A549 (cell line): ENCODE measurements around the gene PLEKHB1. TPM values are rescaled to one million over a fixed set of nuclear protein-coding genes. Genes with fewer than 3 reads are reported as not detected.

Experiments
- ATAC-seq, 2 experiments: fragments of 200-7000 bp in 1 of 2; fragments of >200 bp in 1 of 2; cut with Nextera tagmentation in 1 of 2; cut with Tn5 transposase in 1 of 2; 3 replicates each; pipeline versions ENCODE4 v1.8.0 to v1.9.1; 2018 to 2020; ENCODE audit warnings: mild to moderate bottlenecking in 1 of 2, moderate library complexity in 1 of 2
- CTCF ChIA-PET: fragments of 300-600 bp; sonication (Branson Sonifier 250); formaldehyde crosslinking; extraction: SDS; loops from one replicate; lab custom pipeline; 2021; ENCODE audit warnings: antibody characterized with exemption, inconsistent platforms; lab: Yijun Ruan, JAX
- POLR2A ChIA-PET: fragments of 350-600 bp; formaldehyde crosslinking; extraction: SDS; loops from one replicate; lab custom pipeline; 2021; ENCODE audit warnings: antibody characterized with exemption, inconsistent platforms; lab: Yijun Ruan, JAX
- DNase-seq, 2 experiments: peaks; one replicate each; pipeline versions ENCODE4 v3.0.0 to v3.0.0-alpha.2; 2011 to 2016; ENCODE audit warnings: low read depth in 1 of 2, low spot score in 1 of 2
- FAIRE-seq: peaks from 2 replicates; lab custom pipeline; 2011; peaks lifted over from hg19 to GRCh38; lab: Jason Lieb, UNC
- H3K27ac ChIP-seq, 2 experiments: fragments of >200 bp; sonication (Bioruptor Twin); formaldehyde crosslinking; 3 replicates each; pipeline ENCODE4 v1.5.1; 2016 to 2017
- H3K4me1 ChIP-seq: fragments of >200 bp; sonication (Bioruptor Twin); formaldehyde crosslinking; 3 replicates; pipeline ENCODE4 v1.6.1; 2016
- H3K4me2 ChIP-seq: fragments of >200 bp; sonication (Bioruptor Twin); formaldehyde crosslinking; 3 replicates; pipeline ENCODE4 v1.6.1; 2016
- H3K4me3 ChIP-seq: fragments of >200 bp; sonication (Bioruptor Twin); formaldehyde crosslinking; 3 replicates; pipeline ENCODE4 v1.5.1; 2016
- H3K9me3 ChIP-seq: fragments of >200 bp; sonication (Bioruptor Twin); formaldehyde crosslinking; 3 replicates; pipeline ENCODE4 v1.6.1; 2016
- BCL3 ChIP-seq: fragments of >200 bp; sonication (Bioruptor Twin); formaldehyde crosslinking; IDR thresholded peaks from 3 replicates; pipeline ENCODE4 v1.6.1; 2016
- CEBPB ChIP-seq, 2 experiments: fragments of >200 bp in 1 of 2; sonication (Bioruptor Twin) in 1 of 2; formaldehyde crosslinking in 1 of 2; IDR thresholded peaks; 2 replicates each; pipeline ENCODE4 v1.6.1; 2012 to 2016
- EHMT2 ChIP-seq: fragments of 200-600 bp; sonication (generic); IDR thresholded peaks from 2 replicates; pipeline ENCODE4 v1.6.1; 2016; ENCODE audit warnings: antibody characterized with exemption, low read depth, mild to moderate bottlenecking, moderate library complexity
- GATA3 ChIP-seq: IDR thresholded peaks from 2 replicates; pipeline ENCODE4 v1.6.1; 2012; ENCODE audit warnings: borderline replicate concordance
- HDAC2 ChIP-seq: fragments of 200-600 bp; sonication (generic); IDR thresholded peaks from 2 replicates; pipeline ENCODE4 v1.6.1; 2016
- HEYL ChIP-seq: fragments of 250-450 bp; sonication (Bioruptor Pico); IDR thresholded peaks from 2 replicates; pipeline ENCODE4 v1.8.0; 2021; ENCODE audit warnings: mild to moderate bottlenecking, moderate library complexity
- HMGXB4 ChIP-seq: fragments of 250-450 bp; sonication (Bioruptor Pico); IDR thresholded peaks from 2 replicates; pipeline ENCODE4 v1.5.0; 2021; ENCODE audit warnings: mild to moderate bottlenecking, moderate library complexity, borderline replicate concordance
- HOXA7 ChIP-seq: fragments of 250-450 bp; sonication (Bioruptor Pico); IDR thresholded peaks from 2 replicates; pipeline ENCODE4 v1.5.0; 2020; ENCODE audit warnings: mild to moderate bottlenecking, moderate library complexity
- JUNB ChIP-seq: fragments of >200 bp; sonication (Bioruptor Twin); formaldehyde crosslinking; IDR thresholded peaks from 2 replicates; pipeline ENCODE4 v1.6.1; 2016
- MAFK ChIP-seq: fragments of 450-650 bp; IDR thresholded peaks from 2 replicates; pipeline ENCODE4 v1.6.1; 2014; ENCODE audit not compliant: partially characterized antibody
- MYC ChIP-seq: IDR thresholded peaks from 2 replicates; pipeline ENCODE4 v1.6.1; 2012; ENCODE audit warnings: mild to moderate bottlenecking, inconsistent platforms, low read length, improper control_type of control experiment, borderline replicate concordance
- NPAS2 ChIP-seq: fragments of 250-450 bp; sonication (Bioruptor Pico); IDR thresholded peaks from 2 replicates; pipeline ENCODE4 v1.8.0; 2022; ENCODE audit warnings: mild to moderate bottlenecking, moderate library complexity, borderline replicate concordance
- PHF8 ChIP-seq: fragments of 200-600 bp; sonication (generic); IDR thresholded peaks from 2 replicates; pipeline ENCODE4 v1.6.1; 2016; ENCODE audit warnings: low read depth, mild to moderate bottlenecking, antibody characterized with exemption, moderate library complexity, borderline replicate concordance
- RARB ChIP-seq: fragments of 250-450 bp; sonication (Bioruptor Pico); IDR thresholded peaks from 2 replicates; pipeline ENCODE4 v1.8.0; 2021; ENCODE audit warnings: mild to moderate bottlenecking, moderate library complexity
- RCOR1 ChIP-seq: fragments of 150-350 bp; IDR thresholded peaks from 2 replicates; pipeline ENCODE4 v1.6.1; 2014; ENCODE audit warnings: antibody characterized with exemption, low read length, low read depth
- RFX5 ChIP-seq: fragments of 450-650 bp; IDR thresholded peaks from 2 replicates; pipeline ENCODE4 v1.7.1; 2014; ENCODE audit warnings: antibody characterized with exemption, mild to moderate bottlenecking, moderate library complexity
- SMC3 ChIP-seq: fragments of >200 bp; sonication (Bioruptor Twin); formaldehyde crosslinking; IDR thresholded peaks from 3 replicates; pipeline ENCODE4 v1.6.1; 2018; ENCODE audit warnings: inconsistent platforms
- ZC3H11A ChIP-seq: fragments of 450-650 bp; IDR thresholded peaks from 2 replicates; pipeline ENCODE4 v1.6.1; 2014; ENCODE audit warnings: antibody characterized with exemption, mild to moderate bottlenecking
- WGBS: methylation state at CpG from one replicate; pipeline ENCODE4 v1.1.6; 2017; ENCODE audit errors: missing lambda C conversion rate; 5-methylcytosine and 5-hydroxymethylcytosine counted together
- polyA plus RNA-seq, 4 experiments: library from polyadenylated mRNA; depleted of rRNA in 3 of 4; stranded (reverse); fragments of >200 nt; fragmentation: RNase III in 1 of 4; extraction: RNeasy Plus Mini Kit Qiagen cat#74134 plus additional on column Dnase treatment in 1 of 4; gene quantifications; 2 replicates in 3 of 4; 3 replicates in 1 of 4; pipeline ENCODE4 v1.2.3, GENCODE V29; 2011 to 2017
- TF ChIP-seq, protein P1 (sequence below): fragments of 450-650 bp; IDR thresholded peaks from 2 replicates; pipeline ENCODE4 v1.6.1; 2014; ENCODE audit warnings: antibody characterized with exemption
- TF ChIP-seq, protein P2 (sequence below): fragments of 200-600 bp; sonication (generic); IDR thresholded peaks from 2 replicates; pipeline ENCODE4 v1.6.1; 2016; ENCODE audit warnings: antibody characterized with exemption, mild to moderate bottlenecking, moderate library complexity

The PLEKHB1 gene
- polyA plus RNA-seq, 2 of the 4 experiments (the other 2 are of a cell fraction), result 0.97 to 1.1 TPM

- ATAC-seq, result no peak
- FAIRE-seq, result no peak
- no peak for DNase-seq
- ChIA-PET POLR2A (no interaction called here), CTCF (interaction anchor here (0.8 to 12.0 kb wide), 26 partner anchors 9 to 368 kb away, joined by 3 to 167 read pairs (median 14); partner anchors contain the start of genes ARHGEF17 and PLEKHB1)
- Histone ChIP-seq H3K4me3 (no peak overlapping the region), H3K27ac (no peak overlapping the region), H3K4me2 (no peak overlapping the region), H3K9me3 (no peaks in the 10 kb centered on the region), H3K4me1 (no peaks in the 10 kb centered on the region)
- no peak for TF ChIP-seq HMGXB4
- TF ChIP-seq, protein P1, sequence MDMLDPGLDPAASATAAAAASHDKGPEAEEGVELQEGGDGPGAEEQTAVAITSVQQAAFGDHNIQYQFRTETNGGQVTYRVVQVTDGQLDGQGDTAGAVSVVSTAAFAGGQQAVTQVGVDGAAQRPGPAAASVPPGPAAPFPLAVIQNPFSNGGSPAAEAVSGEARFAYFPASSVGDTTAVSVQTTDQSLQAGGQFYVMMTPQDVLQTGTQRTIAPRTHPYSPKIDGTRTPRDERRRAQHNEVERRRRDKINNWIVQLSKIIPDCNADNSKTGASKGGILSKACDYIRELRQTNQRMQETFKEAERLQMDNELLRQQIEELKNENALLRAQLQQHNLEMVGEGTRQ, result no peak
- TF ChIP-seq HEYL (CRISPR knock-in tag), result no peak
- no peak for TF ChIP-seq MYC
- no peak for TF ChIP-seq RFX5
- TF ChIP-seq ZC3H11A, result no peak
- TF ChIP-seq HOXA7 (CRISPR knock-in tag), result no peak
- TF ChIP-seq MAFK, result no peak
- no peak for TF ChIP-seq JUNB
- TF ChIP-seq EHMT2, result no peak
- no peak for TF ChIP-seq SMC3
- no peak for TF ChIP-seq RARB (CRISPR knock-in tag)
- no peak for TF ChIP-seq RCOR1
- TF ChIP-seq CEBPB (IDR thresholded peaks at IDR 0.05), result no peak
- TF ChIP-seq, protein P2, sequence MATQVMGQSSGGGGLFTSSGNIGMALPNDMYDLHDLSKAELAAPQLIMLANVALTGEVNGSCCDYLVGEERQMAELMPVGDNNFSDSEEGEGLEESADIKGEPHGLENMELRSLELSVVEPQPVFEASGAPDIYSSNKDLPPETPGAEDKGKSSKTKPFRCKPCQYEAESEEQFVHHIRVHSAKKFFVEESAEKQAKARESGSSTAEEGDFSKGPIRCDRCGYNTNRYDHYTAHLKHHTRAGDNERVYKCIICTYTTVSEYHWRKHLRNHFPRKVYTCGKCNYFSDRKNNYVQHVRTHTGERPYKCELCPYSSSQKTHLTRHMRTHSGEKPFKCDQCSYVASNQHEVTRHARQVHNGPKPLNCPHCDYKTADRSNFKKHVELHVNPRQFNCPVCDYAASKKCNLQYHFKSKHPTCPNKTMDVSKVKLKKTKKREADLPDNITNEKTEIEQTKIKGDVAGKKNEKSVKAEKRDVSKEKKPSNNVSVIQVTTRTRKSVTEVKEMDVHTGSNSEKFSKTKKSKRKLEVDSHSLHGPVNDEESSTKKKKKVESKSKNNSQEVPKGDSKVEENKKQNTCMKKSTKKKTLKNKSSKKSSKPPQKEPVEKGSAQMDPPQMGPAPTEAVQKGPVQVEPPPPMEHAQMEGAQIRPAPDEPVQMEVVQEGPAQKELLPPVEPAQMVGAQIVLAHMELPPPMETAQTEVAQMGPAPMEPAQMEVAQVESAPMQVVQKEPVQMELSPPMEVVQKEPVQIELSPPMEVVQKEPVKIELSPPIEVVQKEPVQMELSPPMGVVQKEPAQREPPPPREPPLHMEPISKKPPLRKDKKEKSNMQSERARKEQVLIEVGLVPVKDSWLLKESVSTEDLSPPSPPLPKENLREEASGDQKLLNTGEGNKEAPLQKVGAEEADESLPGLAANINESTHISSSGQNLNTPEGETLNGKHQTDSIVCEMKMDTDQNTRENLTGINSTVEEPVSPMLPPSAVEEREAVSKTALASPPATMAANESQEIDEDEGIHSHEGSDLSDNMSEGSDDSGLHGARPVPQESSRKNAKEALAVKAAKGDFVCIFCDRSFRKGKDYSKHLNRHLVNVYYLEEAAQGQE, result no peak
- TF ChIP-seq NPAS2 (CRISPR knock-in tag), result no peak
- WGBS, result 87% methylated on average over 3 of the region's 3 CpGs
These were observed 16.2 kb downstream of the PLEKHB1 start for GRCh38 chr11:73662445-73663157.

GRCh38 chr11:73663604-73664495, 17.5 kb downstream of the PLEKHB1 start:
- no peak for TF ChIP-seq HDAC2
- TF ChIP-seq BCL3, result no peak
- TF ChIP-seq EHMT2, result no peak
- TF ChIP-seq GATA3, result no peak
- no peak for TF ChIP-seq PHF8
- TF ChIP-seq, all 56 proteins: peak for 0
- Histone ChIP-seq H3K4me1 (no peaks in the 10 kb centered on the region), H3K4me2 (no peak overlapping the region), H3K9me3 (no peaks in the 10 kb centered on the region), H3K4me3 (no peak overlapping the region), H3K27ac (no peak overlapping the region)
- POLR2A ChIA-PET, result no interaction called here
- WGBS, result 73% methylated on average over 3 of the region's 3 CpGs
- FAIRE-seq, result no peak
- CTCF ChIA-PET, result interaction anchor here (0.5 to 12.0 kb wide), 8 partner anchors 17 to 314 kb away, joined by 3 to 167 read pairs (median 56); partner anchors contain the start of gene PLEKHB1
- ATAC-seq, result no peak
- no peak for DNase-seq
